SU-DHL-6 (cell line): Measurements from ENCODE around the gene ARHGEF28.

Experiments
- H2AFZ ChIP-seq: fragments of 200-600 bp; sonication (generic); 2 replicates; pipeline ENCODE4 v1.6.1; 2014; ENCODE audit warnings: low read depth, mild to moderate bottlenecking, moderate library complexity, mixed read lengths, antibody characterized with exemption, low read length; ENCODE audit not compliant: severe bottlenecking
- H3F3A ChIP-seq: fragments of 200-600 bp; shearing (Covaris generic); 2 replicates; pipeline ENCODE4 v1.6.0; 2016; ENCODE audit warnings: antibody characterized with exemption, mild to moderate bottlenecking; ENCODE audit not compliant: insufficient read depth
- H3K27ac ChIP-seq: fragments of 200-600 bp; sonication (generic); 2 replicates; pipeline ENCODE4 v1.5.1; 2016; ENCODE audit warnings: low read depth, mild to moderate bottlenecking, low read length, moderate library complexity, mixed read lengths
- H3K27me3 ChIP-seq: fragments of 200-600 bp; sonication (generic), shearing (Covaris generic); 2 replicates; pipeline ENCODE4 v1.6.0; 2014; ENCODE audit warnings: mild to moderate bottlenecking, low read length
- H3K36me3 ChIP-seq: fragments of 200-600 bp; sonication (generic); 2 replicates; pipeline ENCODE4 v1.6.1; 2014; ENCODE audit warnings: mild to moderate bottlenecking, low read length, mixed read lengths
- H3K4me2 ChIP-seq: fragments of 300-600, 200-600 bp; shearing (Covaris generic), sonication (generic); 2 replicates; pipeline ENCODE4 v1.6.0; 2014; ENCODE audit warnings: low read length, low read depth, mild to moderate bottlenecking; ENCODE audit not compliant: poor library complexity, severe bottlenecking
- H3K4me3 ChIP-seq: fragments of 200-600 bp; sonication (generic); 2 replicates; pipeline ENCODE4 v1.5.1; 2014; ENCODE audit warnings: antibody characterized with exemption, low read length, mild to moderate bottlenecking, mixed read lengths; ENCODE audit not compliant: insufficient read depth, poor library complexity, severe bottlenecking
- H3K79me2 ChIP-seq: fragments of 200-600 bp; sonication (generic); 2 replicates; pipeline ENCODE4 v1.6.1; 2014; ENCODE audit warnings: mild to moderate bottlenecking, low read length, moderate library complexity; ENCODE audit not compliant: insufficient read depth
- H3K9ac ChIP-seq: fragments of 200-600 bp; sonication (generic); 2 replicates; pipeline ENCODE4 v1.7.0; 2014; ENCODE audit warnings: mild to moderate bottlenecking, low read length
- H3K9me2 ChIP-seq: fragments of 200-600 bp; sonication (generic); replicated peaks from 2 replicates; pipeline ENCODE4 v1.6.1; 2014; ENCODE audit warnings: low read length; ENCODE audit not compliant: insufficient read depth
- H3K9me3 ChIP-seq: fragments of 200-600 bp; sonication (generic); 2 replicates; pipeline ENCODE4 v1.6.1; 2014; ENCODE audit warnings: low read length, mixed read lengths; ENCODE audit not compliant: insufficient read depth
- H4K20me1 ChIP-seq: fragments of 200-600 bp; sonication (generic); 2 replicates; pipeline ENCODE4 v1.6.1; 2014; ENCODE audit warnings: low read depth, mild to moderate bottlenecking, antibody characterized with exemption, low read length, moderate library complexity, mixed read lengths
- EZH2phosphoT487 ChIP-seq: fragments of 200-600 bp; sonication (generic), shearing (Covaris generic); conservative IDR thresholded peaks from 2 replicates; pipeline ENCODE4 v1.6.1; 2018; ENCODE audit warnings: mild to moderate bottlenecking, antibody characterized with exemption, low read length, moderate library complexity, mixed read lengths
- TF ChIP-seq, protein P1 (sequence below): fragments of 200-600 bp; sonication (generic); IDR thresholded peaks from one replicate; pipeline ENCODE4 v1.5.1; 2017; ENCODE audit warnings: antibody characterized with exemption, mild to moderate bottlenecking, low read length, moderate library complexity; ENCODE audit not compliant: insufficient read depth, poor library complexity, severe bottlenecking

Gene ARHGEF28

GRCh38 chr5:73780302-73781080 is 154.5 kb downstream of the ARHGEF28 start:
- no peaks in the 10 kb centered on the region for H3K27me3 ChIP-seq
- no peak overlapping the region for H3K4me3 ChIP-seq
- no peaks in the 10 kb centered on the region for H3K9me2 ChIP-seq
- H3K9me3 ChIP-seq, result no peaks in the 10 kb centered on the region
- no peaks in the 10 kb centered on the region for H3F3A ChIP-seq
- H3K9ac ChIP-seq, result no peak overlapping the region
- no peaks in the 10 kb centered on the region for H4K20me1 ChIP-seq
- H3K36me3 ChIP-seq, result no peaks in the 10 kb centered on the region
- H3K27ac ChIP-seq, result no peak overlapping the region
- no peak overlapping the region for H2AFZ ChIP-seq
- no peaks in the 10 kb centered on the region for H3K79me2 ChIP-seq
- TF ChIP-seq, protein P1, sequence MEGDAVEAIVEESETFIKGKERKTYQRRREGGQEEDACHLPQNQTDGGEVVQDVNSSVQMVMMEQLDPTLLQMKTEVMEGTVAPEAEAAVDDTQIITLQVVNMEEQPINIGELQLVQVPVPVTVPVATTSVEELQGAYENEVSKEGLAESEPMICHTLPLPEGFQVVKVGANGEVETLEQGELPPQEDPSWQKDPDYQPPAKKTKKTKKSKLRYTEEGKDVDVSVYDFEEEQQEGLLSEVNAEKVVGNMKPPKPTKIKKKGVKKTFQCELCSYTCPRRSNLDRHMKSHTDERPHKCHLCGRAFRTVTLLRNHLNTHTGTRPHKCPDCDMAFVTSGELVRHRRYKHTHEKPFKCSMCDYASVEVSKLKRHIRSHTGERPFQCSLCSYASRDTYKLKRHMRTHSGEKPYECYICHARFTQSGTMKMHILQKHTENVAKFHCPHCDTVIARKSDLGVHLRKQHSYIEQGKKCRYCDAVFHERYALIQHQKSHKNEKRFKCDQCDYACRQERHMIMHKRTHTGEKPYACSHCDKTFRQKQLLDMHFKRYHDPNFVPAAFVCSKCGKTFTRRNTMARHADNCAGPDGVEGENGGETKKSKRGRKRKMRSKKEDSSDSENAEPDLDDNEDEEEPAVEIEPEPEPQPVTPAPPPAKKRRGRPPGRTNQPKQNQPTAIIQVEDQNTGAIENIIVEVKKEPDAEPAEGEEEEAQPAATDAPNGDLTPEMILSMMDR, result no peak
- no peak for TF ChIP-seq EZH2phosphoT487
- H3K4me2 ChIP-seq, result no peak overlapping the region

- Histone ChIP-seq H4K20me1 (no peaks in the 10 kb centered on the region), H2AFZ (no peak overlapping the region), H3K79me2 (no peaks in the 10 kb centered on the region), H3K36me3 (no peaks in the 10 kb centered on the region), H3K9ac (no peak overlapping the region), H3K4me3 (no peak overlapping the region), H3F3A (no peaks in the 10 kb centered on the region), H3K27me3 (no peaks in the 10 kb centered on the region), H3K9me2 (no peaks in the 10 kb centered on the region), H3K27ac (no peak overlapping the region), H3K9me3 (no peaks in the 10 kb centered on the region), H3K4me2 (no peak overlapping the region)
- no peak for TF ChIP-seq EZH2phosphoT487
- TF ChIP-seq, protein P1, result no peak
Observed at GRCh38 chr5:73781107-73781768, 155.2 kb downstream of the ARHGEF28 start.

GRCh38 chr5:73783828-73784227 is 157.8 kb downstream of the ARHGEF28 start:
- H3K4me3 ChIP-seq, result no peak overlapping the region
- no peaks in the 10 kb centered on the region for H3F3A ChIP-seq
- no peak overlapping the region for H3K27ac ChIP-seq
- TF ChIP-seq, protein P1, result no peak
- TF ChIP-seq EZH2phosphoT487, result no peak
- H3K4me2 ChIP-seq, result no peak overlapping the region
- no peaks in the 10 kb centered on the region for H4K20me1 ChIP-seq
- H3K9me2 ChIP-seq, result no peaks in the 10 kb centered on the region
- no peak overlapping the region for H2AFZ ChIP-seq
- no peaks in the 10 kb centered on the region for H3K79me2 ChIP-seq
- H3K27me3 ChIP-seq, result no peaks in the 10 kb centered on the region
- no peaks in the 10 kb centered on the region for H3K9me3 ChIP-seq
- H3K36me3 ChIP-seq, result no peaks in the 10 kb centered on the region
- no peak overlapping the region for H3K9ac ChIP-seq
